Upper lobe of right lung (tissue), 1 donor: ENCODE results near the gene BTG1. TPM values are rescaled to one million over a fixed set of nuclear protein-coding genes. Genes with fewer than 3 reads are reported as not detected.
A peak's percentile ranks its signal among the peaks of the same experiment; 100 is the strongest.

Experiments used
- ATAC-seq: fragments of 200-7000 bp; cut with Tn5 transposase; one replicate; pipeline ENCODE4 v1.9.1; 2020; ENCODE audit warnings: mild to moderate bottlenecking, moderate library complexity
- DNase-seq: peaks from one replicate; pipeline ENCODE4 v3.0.0-alpha.2; 2020
- H3K27ac ChIP-seq: fragments of 200-600 bp; one replicate; pipeline ENCODE4 v1.8.0; 2022
- H3K27me3 ChIP-seq: fragments of 200-600 bp; one replicate; pipeline ENCODE4 v1.8.0; 2022; ENCODE audit warnings: mild to moderate bottlenecking
- H3K36me3 ChIP-seq: fragments of 200-600 bp; one replicate; pipeline ENCODE4 v1.8.0; 2022
- H3K4me1 ChIP-seq: fragments of 200-600 bp; one replicate; pipeline ENCODE4 v1.8.0; 2022
- H3K4me3 ChIP-seq: fragments of 200-600 bp; one replicate; pipeline ENCODE4 v1.8.0; 2022; ENCODE audit warnings: mild to moderate bottlenecking
- H3K9me3 ChIP-seq: fragments of 200-600 bp; one replicate; pipeline ENCODE4 v1.8.0; 2022
- intact Hi-C: fragments of 100-400 bp; cut with DNase I; formaldehyde crosslinking; loops from one replicate; pipeline ENCODE4 v1.11.0; 2022
- total RNA-seq: library from RNA; stranded (reverse); fragmentation: NEBNext Ultra II Directional; extraction: Animal tissue kit (Norgen Biotek cat#: 25700); gene quantifications from one replicate; pipeline ENCODE4 v1.2.1, GENCODE V29; 2021
- TF ChIP-seq, protein P1 (sequence below): fragments of 200-600 bp; IDR thresholded peaks from one replicate; pipeline ENCODE4 v1.8.0; 2022; ENCODE audit warnings: antibody characterized with exemption
- donor health status: DM: no; HTN: yes; CAD: no; lungs with severe emphysema.

BTG1 gene
- total RNA-seq, 1 donor from 2014 or later = 163 TPM

DNA sequence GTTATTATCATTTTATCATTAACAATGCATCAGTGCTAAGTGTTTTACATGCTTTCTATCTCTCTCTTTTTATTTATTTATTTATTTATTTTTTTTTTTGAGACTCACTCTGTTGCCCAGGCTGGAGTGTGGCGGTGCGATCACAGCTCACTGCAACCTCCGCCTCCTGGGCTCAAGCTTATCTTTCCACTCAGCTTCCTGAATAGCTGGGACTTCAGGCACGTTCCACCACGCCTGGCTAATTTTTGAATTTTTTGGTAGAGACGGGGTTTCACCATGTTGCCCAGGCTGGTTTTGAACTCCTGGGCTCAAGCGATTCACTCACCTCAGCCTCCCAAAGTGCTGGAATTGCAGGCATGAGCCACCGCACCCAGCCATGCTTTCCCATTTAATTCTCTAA is 3.9 kb upstream of the BTG1 start:
- intact Hi-C loops = no loop called here
- Histone ChIP-seq H3K4me3 (no peak overlapping the region), H3K27ac (no peak overlapping the region), H3K36me3 (no peaks in the 10 kb centered on the region), H3K27me3 (no peaks in the 10 kb centered on the region), H3K4me1 (peaks cover 13% of the 10 kb centered on the region), H3K9me3 (no peaks in the 10 kb centered on the region)
- TF ChIP-seq, protein P1, sequence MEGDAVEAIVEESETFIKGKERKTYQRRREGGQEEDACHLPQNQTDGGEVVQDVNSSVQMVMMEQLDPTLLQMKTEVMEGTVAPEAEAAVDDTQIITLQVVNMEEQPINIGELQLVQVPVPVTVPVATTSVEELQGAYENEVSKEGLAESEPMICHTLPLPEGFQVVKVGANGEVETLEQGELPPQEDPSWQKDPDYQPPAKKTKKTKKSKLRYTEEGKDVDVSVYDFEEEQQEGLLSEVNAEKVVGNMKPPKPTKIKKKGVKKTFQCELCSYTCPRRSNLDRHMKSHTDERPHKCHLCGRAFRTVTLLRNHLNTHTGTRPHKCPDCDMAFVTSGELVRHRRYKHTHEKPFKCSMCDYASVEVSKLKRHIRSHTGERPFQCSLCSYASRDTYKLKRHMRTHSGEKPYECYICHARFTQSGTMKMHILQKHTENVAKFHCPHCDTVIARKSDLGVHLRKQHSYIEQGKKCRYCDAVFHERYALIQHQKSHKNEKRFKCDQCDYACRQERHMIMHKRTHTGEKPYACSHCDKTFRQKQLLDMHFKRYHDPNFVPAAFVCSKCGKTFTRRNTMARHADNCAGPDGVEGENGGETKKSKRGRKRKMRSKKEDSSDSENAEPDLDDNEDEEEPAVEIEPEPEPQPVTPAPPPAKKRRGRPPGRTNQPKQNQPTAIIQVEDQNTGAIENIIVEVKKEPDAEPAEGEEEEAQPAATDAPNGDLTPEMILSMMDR = no peak
- DNase-seq = no peak
- no peak for ATAC-seq

DNA sequence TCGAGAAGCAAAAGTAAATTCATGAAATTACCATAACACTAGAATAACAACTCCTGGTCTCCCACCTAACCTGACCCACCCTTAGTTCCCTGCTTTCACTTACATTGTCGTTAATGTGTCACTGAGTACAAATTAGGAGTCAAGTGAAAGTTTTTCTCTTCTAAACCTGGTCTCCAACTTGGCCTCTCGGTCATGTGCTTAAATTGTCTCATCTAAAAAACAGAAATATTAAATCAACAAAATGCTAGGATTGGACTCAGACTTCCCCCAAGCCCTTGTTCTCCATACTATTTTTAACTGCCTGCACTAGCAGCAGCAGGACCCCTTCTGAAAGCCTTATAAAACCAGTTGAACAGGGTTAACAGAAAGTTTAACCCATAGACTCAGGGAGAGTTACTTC is 1.8 kb upstream of the BTG1 start:
- Histone ChIP-seq H3K9me3 (no peaks in the 10 kb centered on the region), H3K4me3 (peak overlapping the region; percentile 71), H3K27me3 (no peaks in the 10 kb centered on the region), H3K4me1 (peaks cover 13% of the 10 kb centered on the region), H3K27ac (no peak overlapping the region), H3K36me3 (peaks cover 14% of the 10 kb centered on the region)
- ATAC-seq (no peak), DNase-seq (no peak)
- intact Hi-C loops = no loop called here
- TF ChIP-seq, protein P1 = no peak

DNA sequence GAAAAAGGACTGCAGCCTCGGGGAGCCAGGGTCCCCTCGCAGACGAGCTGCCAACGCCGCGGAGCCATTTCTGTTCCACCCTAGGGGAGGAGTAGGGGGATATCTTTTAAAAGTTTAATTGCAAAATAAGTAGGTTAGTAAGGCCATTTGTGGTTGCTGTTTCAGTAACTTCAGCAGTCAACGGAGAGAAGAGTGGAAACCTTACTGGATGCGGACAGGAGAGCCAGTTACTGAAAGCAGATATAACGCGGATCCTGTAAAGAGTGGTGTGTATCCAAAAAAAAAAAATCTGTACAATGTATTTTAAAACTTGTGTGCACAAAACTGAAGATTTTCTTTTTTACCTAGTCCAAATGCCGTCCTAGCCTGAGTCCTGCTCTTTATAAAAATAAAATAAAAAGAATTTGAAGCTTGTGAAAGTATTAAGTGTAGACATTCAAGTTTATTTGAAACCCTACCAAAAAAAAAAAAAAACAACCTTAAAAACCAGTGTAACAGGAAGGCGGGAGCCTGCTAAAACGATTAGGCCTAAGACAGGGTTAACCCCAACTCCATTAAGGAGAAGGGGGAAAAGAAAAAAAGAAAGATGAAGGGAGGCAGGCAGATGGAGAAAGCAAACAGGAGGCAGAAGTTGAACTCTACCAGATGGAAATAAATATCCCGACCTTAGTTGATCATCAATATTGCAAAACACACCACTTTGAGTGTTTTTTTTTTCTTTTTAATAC is 1.0 kb upstream of the BTG1 start:
- Histone ChIP-seq H3K4me1 (peaks cover 13% of the 10 kb centered on the region), H3K36me3 (peaks cover 22% of the 10 kb centered on the region), H3K4me3 (peak overlapping the region; percentile 71), H3K9me3 (no peaks in the 10 kb centered on the region), H3K27me3 (no peaks in the 10 kb centered on the region), H3K27ac (peak overlapping the region; percentile 94)
- TF ChIP-seq, protein P1 = no peak
- intact Hi-C loops = no loop called here
- ATAC-seq (no peak), DNase-seq (no peak)

DNA sequence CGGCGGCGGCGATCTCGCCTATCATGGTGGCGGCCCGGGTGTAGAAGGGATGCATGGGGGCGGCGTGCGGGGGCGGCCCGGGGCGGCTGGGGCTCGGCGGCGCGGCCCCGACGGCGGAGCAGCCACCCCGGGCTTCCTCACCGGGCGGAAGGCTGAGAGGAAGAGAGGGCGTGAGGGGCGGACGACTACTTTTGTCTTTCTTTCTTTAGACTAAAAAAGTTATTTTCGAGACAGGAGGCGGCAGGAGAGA is 240 bp downstream of the BTG1 start:
- peak overlapping the region; percentile 73 for H3K4me3 ChIP-seq
- H3K9me3 ChIP-seq = no peaks in the 10 kb centered on the region
- H3K4me1 ChIP-seq = peaks cover 13% of the 10 kb centered on the region
- TF ChIP-seq, protein P1 = no peak
- DNase-seq = no peak
- H3K27me3 ChIP-seq = no peaks in the 10 kb centered on the region
- ATAC-seq = peak; percentile 13
- H3K27ac ChIP-seq = peak overlapping the region; percentile 99
- H3K36me3 ChIP-seq = peaks cover 35% of the 10 kb centered on the region
- intact Hi-C loops = no loop called here

DNA sequence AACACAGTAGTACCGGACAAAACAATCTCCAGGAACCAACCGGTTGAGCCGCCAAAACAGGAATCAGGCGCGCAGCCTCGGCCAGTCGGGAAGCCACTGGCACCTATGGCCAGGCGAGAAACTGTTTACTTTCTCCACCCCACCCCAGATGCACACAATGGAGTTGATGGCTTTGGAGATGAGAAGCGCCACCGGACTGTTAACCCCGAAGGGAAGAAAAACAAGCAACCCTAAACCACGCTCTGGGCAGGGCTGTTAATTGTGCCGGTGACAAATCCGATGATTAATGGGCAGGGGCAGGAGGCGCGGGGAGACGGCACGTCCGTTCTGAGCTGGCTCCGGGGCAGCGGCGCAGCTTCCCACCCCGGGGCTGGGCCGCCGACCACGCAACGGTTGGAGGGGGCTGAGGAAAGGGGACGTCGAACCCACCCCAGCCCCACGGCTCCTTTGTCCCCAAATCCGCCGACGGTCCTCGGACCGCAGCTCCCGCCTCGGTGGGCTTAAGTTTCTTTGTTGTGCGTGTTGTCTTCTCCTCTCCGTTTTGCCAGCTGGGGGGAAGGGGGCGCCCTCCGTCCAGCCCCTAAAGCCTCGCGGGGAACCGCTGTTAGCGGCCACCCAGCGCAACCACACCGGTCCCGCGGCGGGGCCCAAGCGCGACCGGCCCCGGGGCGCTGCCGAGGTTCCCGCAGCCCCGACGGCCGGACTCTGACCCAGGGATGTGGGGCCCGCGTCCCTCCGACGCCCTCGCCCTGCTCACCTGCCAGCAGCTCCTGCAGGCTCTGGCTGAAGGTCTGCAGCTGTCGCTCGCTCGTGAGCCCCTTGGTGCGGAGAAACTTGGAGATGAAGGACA is 790 bp downstream of the BTG1 start:
- Histone ChIP-seq H3K4me3 (peak overlapping the region; percentile 73), H3K4me1 (peaks cover 13% of the 10 kb centered on the region), H3K27ac (peak overlapping the region; percentile 99), H3K9me3 (no peaks in the 10 kb centered on the region), H3K36me3 (peaks cover 35% of the 10 kb centered on the region), H3K27me3 (no peaks in the 10 kb centered on the region)
- ATAC-seq = peak; percentile 7
- DNase-seq = peak; percentile 83
- TF ChIP-seq, protein P1 = no peak
- intact Hi-C loops = no loop called here
